OCI-LY3 (cell line): ENCODE data around the gene B4GALT3.

Experiments used
- CTCF ChIP-seq: fragments of 200-600, 300-600 bp; sonication (generic); IDR thresholded peaks from 2 replicates; pipeline ENCODE4 v1.5.1; 2014; ENCODE audit warnings: antibody characterized with exemption, low read length, low read depth
- EZH2phosphoT487 ChIP-seq: fragments of 200-600 bp; shearing (Covaris generic); IDR thresholded peaks from 2 replicates; pipeline ENCODE4 v1.6.1; 2018; ENCODE audit warnings: antibody characterized with exemption, mixed run types, low read depth

GRCh38 chr1:161130266-161130665 is 47.0 kb downstream of the B4GALT3 start:
- TF ChIP-seq CTCF (no peak), EZH2phosphoT487 (no peak)
